Neural crest cell (in vitro differentiated cells): ENCODE measurements around the gene ZNF543. TPM values are rescaled to one million over a fixed set of nuclear protein-coding genes. Genes with fewer than 3 reads are reported as not detected.
A peak's percentile ranks its signal among the peaks of the same experiment; 100 is the strongest.

Source experiments
- DNase-seq: peaks from one replicate; pipeline ENCODE4 v3.0.0; 2021; ENCODE audit warnings: low read depth, mixed read lengths, low spot score
- H3K27ac Mint-ChIP-seq: one replicate; pipeline ENCODE4 v1.8.0; 2021; ENCODE audit warnings: mild to moderate bottlenecking, mixed read lengths; ENCODE audit not compliant: unreplicated experiment
- H3K27me3 Mint-ChIP-seq: 2 replicates; pipeline ENCODE4 v1.8.0; 2021; ENCODE audit warnings: low read depth, mild to moderate bottlenecking, mixed read lengths
- H3K36me3 Mint-ChIP-seq: 2 replicates; pipeline ENCODE4 v1.8.0; 2021; ENCODE audit warnings: low read depth, mild to moderate bottlenecking, mixed read lengths
- H3K4me1 Mint-ChIP-seq: 2 replicates; pipeline ENCODE4 v1.8.0; 2021; ENCODE audit warnings: mixed read lengths
- H3K4me3 Mint-ChIP-seq: one replicate; pipeline ENCODE4 v1.8.0; 2021; ENCODE audit warnings: mild to moderate bottlenecking, mixed read lengths
- H3K9me3 Mint-ChIP-seq: 2 replicates; pipeline ENCODE4 v1.8.0; 2021; ENCODE audit warnings: mixed read lengths
- CTCF ChIP-seq: fragments of 200-600 bp; sonication (generic); conservative IDR thresholded peaks from 2 replicates; pipeline ENCODE4 v1.5.0; 2021; ENCODE audit warnings: antibody characterized with exemption, mild to moderate bottlenecking
- total RNA-seq: library from RNA; stranded (reverse); gene quantifications from 2 replicates; pipeline ENCODE4 v1.2.1, GENCODE V29; 2021

Gene ZNF543
- total RNA-seq, 1 donor from 2014 or later: 10.1 TPM

- no peak for DNase-seq
- Mint-ChIP-seq H3K4me1 (peaks cover 9% of the 10 kb centered on the region), H3K27ac (no peak overlapping the region), H3K9me3 (no peaks in the 10 kb centered on the region), H3K4me3 (no peak overlapping the region), H3K36me3 (peaks cover 16% of the 10 kb centered on the region), H3K27me3 (no peaks in the 10 kb centered on the region)
- no peak for TF ChIP-seq CTCF
These were observed 37.1 kb downstream of the ZNF543 start for GRCh38 chr19:57357406-57357805.

DNA sequence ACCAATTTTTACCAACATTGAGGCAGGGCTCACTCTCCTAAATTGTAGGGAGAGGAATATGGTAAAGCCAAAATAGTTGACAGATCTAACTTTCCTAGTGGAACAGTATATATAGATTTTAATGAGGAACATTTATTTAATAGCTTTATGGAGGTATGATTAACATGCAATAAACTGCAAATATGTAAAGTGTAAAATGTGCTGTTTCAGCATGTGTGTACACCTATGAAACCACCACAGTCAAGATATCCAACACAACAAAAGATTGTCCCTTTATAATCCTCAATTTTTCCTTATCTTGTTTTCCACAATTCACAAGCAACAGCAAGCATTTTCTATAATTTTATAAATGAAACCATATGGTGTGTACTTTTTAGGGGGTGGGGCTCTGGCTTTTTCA, 39.0 kb downstream of the ZNF543 start:
- peak overlapping the region; percentile 44 for H3K4me3 Mint-ChIP-seq
- peaks cover 20% of the 10 kb centered on the region for H3K4me1 Mint-ChIP-seq
- H3K9me3 Mint-ChIP-seq: no peaks in the 10 kb centered on the region
- no peak overlapping the region for H3K27ac Mint-ChIP-seq
- TF ChIP-seq CTCF: no peak
- no peak for DNase-seq
- no peaks in the 10 kb centered on the region for H3K27me3 Mint-ChIP-seq
- H3K36me3 Mint-ChIP-seq: peaks cover 20% of the 10 kb centered on the region

DNA sequence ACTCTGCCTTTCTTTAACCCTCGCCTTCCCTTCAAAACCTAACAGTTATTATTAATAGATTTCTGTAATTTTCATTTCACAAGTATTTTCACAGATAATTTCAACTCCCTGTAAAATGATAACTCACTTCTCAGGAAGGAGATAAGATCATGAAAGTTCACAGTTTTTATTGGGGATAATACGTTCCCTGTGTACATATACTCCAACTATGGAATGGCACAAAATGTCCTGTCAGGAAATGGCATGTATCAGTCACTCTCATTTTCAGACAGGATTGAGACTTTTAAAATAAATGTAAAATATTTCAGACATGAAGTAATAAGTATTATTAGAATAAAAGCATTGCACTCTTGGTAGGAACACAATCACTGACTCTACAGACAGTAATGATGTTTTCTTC, 42.1 kb downstream of the ZNF543 start:
- Mint-ChIP-seq H3K9me3 (no peaks in the 10 kb centered on the region), H3K27ac (peak overlapping the region; percentile 98), H3K36me3 (peaks cover 13% of the 10 kb centered on the region), H3K4me3 (peak overlapping the region; percentile 95), H3K4me1 (peaks cover 21% of the 10 kb centered on the region), H3K27me3 (no peaks in the 10 kb centered on the region)
- no peak for DNase-seq
- no peak for TF ChIP-seq CTCF

DNA sequence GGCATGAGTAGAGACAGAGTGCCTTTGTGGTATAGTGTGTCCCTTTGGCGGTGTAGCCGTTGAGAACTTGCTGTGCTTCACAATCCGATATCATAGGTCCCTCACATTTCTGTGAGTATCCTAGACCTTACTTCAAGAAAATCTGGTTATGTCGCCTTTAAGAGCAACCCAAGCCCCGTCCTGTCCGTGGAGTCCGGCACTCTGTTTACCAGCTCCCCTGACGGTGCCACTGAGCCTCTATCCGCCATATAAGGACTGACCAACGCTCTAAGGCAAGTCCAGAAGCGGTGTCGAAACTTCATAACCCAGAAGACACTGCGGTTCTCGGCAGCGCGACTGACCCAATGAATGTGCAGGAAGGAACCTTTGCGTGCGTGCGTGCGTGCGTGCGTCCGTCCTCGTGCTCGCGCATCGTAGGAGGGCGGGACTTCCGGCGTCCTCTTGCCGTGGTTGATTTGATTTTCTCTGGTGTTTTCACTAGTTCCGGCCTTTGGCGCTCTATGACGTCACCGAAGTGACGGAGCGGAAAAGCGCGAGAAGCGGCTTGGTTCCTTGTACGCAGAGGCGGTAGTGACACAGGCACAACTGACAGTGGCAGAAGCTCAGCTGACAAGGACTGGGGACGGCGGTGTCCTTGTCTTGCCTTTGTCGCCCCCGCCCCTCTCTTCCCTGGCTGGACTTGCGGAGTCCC, 42.9 kb downstream of the ZNF543 start, which contains the start of the genes TRAPPC2B and ZNF547:
Gene TRAPPC2B, plus strand, starts transcription at position 555 of the 691 bp plus-strand sequence. CDS start 1,283 bp downstream, outside the sequence.
Gene ZNF547, plus strand, starts transcription at position 555 of the 691 bp plus-strand sequence. CDS start 5,005 bp downstream, outside the sequence.
- Mint-ChIP-seq H3K27ac (peak within 1 kb of the TSS; percentile 98), H3K4me3 (peak within 1 kb of the TSS; percentile 95), H3K9me3 (no peaks in the 10 kb centered on the region), H3K27me3 (no peaks in the 10 kb centered on the region), H3K36me3 (peaks cover 13% of the 10 kb centered on the region), H3K4me1 (peaks cover 21% of the 10 kb centered on the region)
- DNase-seq: peak; percentile 95
- TF ChIP-seq CTCF: no peak

- TF ChIP-seq CTCF: no peak
- peaks cover 9% of the 10 kb centered on the region for H3K36me3 Mint-ChIP-seq
- no peaks in the 10 kb centered on the region for H3K27me3 Mint-ChIP-seq
- H3K27ac Mint-ChIP-seq: peak overlapping the region; percentile 94
- DNase-seq: no peak
- peaks cover 21% of the 10 kb centered on the region for H3K4me1 Mint-ChIP-seq
- H3K9me3 Mint-ChIP-seq: no peaks in the 10 kb centered on the region
- peak overlapping the region; percentile 95 for H3K4me3 Mint-ChIP-seq
These were observed 43.5 kb downstream of the ZNF543 start for GRCh38 chr19:57363688-57364181.
